Calu3 (cell line): ENCODE measurements around the gene PCARE. TPM values are rescaled to one million over a fixed set of nuclear protein-coding genes. Genes with fewer than 3 reads are reported as not detected.

Experiments used
- BruUV-seq: library from RNA; stranded (reverse); fragments of 400-500 nt; replicated peaks from 2 replicates; lab custom pipeline; 2021; lab: Mats Ljungman, UMichigan
- CTCF ChIA-PET: fragments of 300-600 bp; sonication (Branson Sonifier 250); formaldehyde crosslinking; loops from one replicate; lab custom pipeline; 2022; ENCODE audit warnings: antibody characterized with exemption; lab: Charles Lee
- DNase-seq: peaks from one replicate; pipeline ENCODE4 v3.0.0; 2022
- H3K27ac Mint-ChIP-seq: one replicate; pipeline ENCODE4 v1.8.0; 2022; ENCODE audit warnings: mixed read lengths; ENCODE audit not compliant: unreplicated experiment
- H3K27me3 Mint-ChIP-seq: one replicate; pipeline ENCODE4 v1.8.0; 2022; ENCODE audit warnings: mixed read lengths; ENCODE audit not compliant: unreplicated experiment
- H3K36me3 Mint-ChIP-seq: one replicate; pipeline ENCODE4 v1.8.0; 2022; ENCODE audit warnings: mild to moderate bottlenecking, moderate library complexity, mixed read lengths; ENCODE audit not compliant: insufficient read depth, unreplicated experiment
- H3K4me1 Mint-ChIP-seq: one replicate; pipeline ENCODE4 v1.8.0; 2022; ENCODE audit warnings: mild to moderate bottlenecking, low read depth, mixed read lengths; ENCODE audit not compliant: unreplicated experiment
- H3K4me3 Mint-ChIP-seq: one replicate; pipeline ENCODE4 v1.8.0; 2022; ENCODE audit warnings: mild to moderate bottlenecking, low read depth, moderate library complexity, mixed read lengths; ENCODE audit not compliant: unreplicated experiment
- H3K9me3 Mint-ChIP-seq: one replicate; pipeline ENCODE4 v1.8.0; 2022; ENCODE audit warnings: low read depth, mixed read lengths; ENCODE audit not compliant: unreplicated experiment
- CTCF ChIP-seq: fragments of 200-600 bp; IDR thresholded peaks from one replicate; pipeline ENCODE4 v1.8.0; 2022; ENCODE audit warnings: antibody characterized with exemption; ENCODE audit not compliant: unreplicated experiment
- intact Hi-C: fragments of 100-400 bp; cut with micrococcal nuclease; formaldehyde crosslinking; loops from one replicate; pipeline ENCODE4 v1.10.0; 2022; ENCODE audit not compliant: unreplicated experiment
- total RNA-seq: library from RNA; stranded (reverse); gene quantifications from 2 replicates; pipeline ENCODE4 v1.2.3, GENCODE V29; 2022

Gene PCARE
- total RNA-seq, 1 experiment from 2014 or later = not detected

GRCh38 chr2:29080886-29081743, 6.8 kb upstream of the PCARE start:
- intact Hi-C loops = no loop called here
- Mint-ChIP-seq H3K4me3 (no peak overlapping the region), H3K9me3 (no peaks in the 10 kb centered on the region), H3K4me1 (no peaks in the 10 kb centered on the region), H3K27me3 (no peaks in the 10 kb centered on the region), H3K27ac (no peak overlapping the region), H3K36me3 (no peaks in the 10 kb centered on the region)
- DNase-seq = no peak
- no peak for TF ChIP-seq CTCF
- BruUV-seq = no TSS peak
- CTCF ChIA-PET = no interaction called here

DNA sequence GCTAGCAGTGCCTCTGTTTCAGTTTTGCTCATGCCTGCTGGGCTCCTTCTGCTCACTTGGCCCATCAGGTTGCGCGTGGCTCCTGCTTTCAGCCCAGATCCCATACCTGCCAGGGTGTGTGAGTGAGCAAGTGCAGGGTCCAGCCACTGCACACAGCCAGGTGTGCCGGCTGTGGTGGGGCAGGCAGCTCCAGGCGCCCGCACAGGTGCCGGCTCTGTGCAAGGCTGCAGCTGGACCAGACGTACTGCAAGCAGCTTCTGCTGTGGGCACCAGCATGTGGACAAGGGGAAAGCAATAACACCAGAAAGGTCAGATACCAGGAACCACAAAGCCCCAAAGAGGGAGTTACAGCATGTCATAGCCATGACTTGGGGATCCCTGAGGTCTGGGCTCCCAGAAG, 5.6 kb upstream of the PCARE start:
- H3K36me3 Mint-ChIP-seq = no peaks in the 10 kb centered on the region
- H3K27me3 Mint-ChIP-seq = no peaks in the 10 kb centered on the region
- no peak overlapping the region for H3K4me3 Mint-ChIP-seq
- CTCF ChIA-PET = no interaction called here
- DNase-seq = no peak
- TF ChIP-seq CTCF = no peak
- no TSS peak for BruUV-seq
- no peaks in the 10 kb centered on the region for H3K4me1 Mint-ChIP-seq
- no peak overlapping the region for H3K27ac Mint-ChIP-seq
- intact Hi-C loops = no loop called here
- H3K9me3 Mint-ChIP-seq = no peaks in the 10 kb centered on the region

GRCh38 chr2:29075894-29076705, 1.8 kb upstream of the PCARE start:
- intact Hi-C loops = no loop called here
- no peak overlapping the region for H3K27ac Mint-ChIP-seq
- BruUV-seq = no TSS peak

DNA sequence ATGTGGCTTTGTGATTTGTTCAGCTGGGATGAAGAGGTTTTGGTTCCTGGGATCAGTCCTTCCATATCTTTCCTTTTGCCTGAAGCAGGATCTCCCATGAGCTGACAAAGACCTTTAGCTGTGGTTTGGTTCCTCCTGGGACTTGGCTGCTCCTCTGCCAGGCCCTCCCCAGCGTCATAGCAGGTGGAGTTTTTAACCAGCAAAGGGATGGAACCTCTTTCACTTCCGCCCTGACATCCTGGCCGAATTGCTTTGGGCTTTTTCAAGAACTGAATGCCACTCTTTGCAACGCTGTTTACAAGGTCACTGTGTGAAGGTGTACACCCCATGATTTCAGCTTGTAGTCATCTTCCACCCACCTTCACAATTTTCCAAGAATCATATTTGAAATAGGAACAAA, 390 bp downstream of the PCARE start:
- no peaks in the 10 kb centered on the region for H3K4me1 Mint-ChIP-seq
- intact Hi-C loops = no loop called here
- H3K27ac Mint-ChIP-seq = no peak overlapping the region
- no TSS peak for BruUV-seq
- no peaks in the 10 kb centered on the region for H3K9me3 Mint-ChIP-seq
- TF ChIP-seq CTCF = no peak
- DNase-seq = no peak
- CTCF ChIA-PET = no interaction called here
- no peaks in the 10 kb centered on the region for H3K36me3 Mint-ChIP-seq
- H3K4me3 Mint-ChIP-seq = no peak overlapping the region
- H3K27me3 Mint-ChIP-seq = no peaks in the 10 kb centered on the region

More at GRCh38 chr2:29075894-29076705, 1.8 kb upstream of the PCARE start:
- no peak for TF ChIP-seq CTCF
- Mint-ChIP-seq H3K36me3 (no peaks in the 10 kb centered on the region), H3K4me1 (no peaks in the 10 kb centered on the region), H3K4me3 (no peak overlapping the region), H3K9me3 (no peaks in the 10 kb centered on the region), H3K27me3 (no peaks in the 10 kb centered on the region)
- CTCF ChIA-PET = no interaction called here
- no peak for DNase-seq
